ENCODE results near the gene TMEM9.

DNA sequence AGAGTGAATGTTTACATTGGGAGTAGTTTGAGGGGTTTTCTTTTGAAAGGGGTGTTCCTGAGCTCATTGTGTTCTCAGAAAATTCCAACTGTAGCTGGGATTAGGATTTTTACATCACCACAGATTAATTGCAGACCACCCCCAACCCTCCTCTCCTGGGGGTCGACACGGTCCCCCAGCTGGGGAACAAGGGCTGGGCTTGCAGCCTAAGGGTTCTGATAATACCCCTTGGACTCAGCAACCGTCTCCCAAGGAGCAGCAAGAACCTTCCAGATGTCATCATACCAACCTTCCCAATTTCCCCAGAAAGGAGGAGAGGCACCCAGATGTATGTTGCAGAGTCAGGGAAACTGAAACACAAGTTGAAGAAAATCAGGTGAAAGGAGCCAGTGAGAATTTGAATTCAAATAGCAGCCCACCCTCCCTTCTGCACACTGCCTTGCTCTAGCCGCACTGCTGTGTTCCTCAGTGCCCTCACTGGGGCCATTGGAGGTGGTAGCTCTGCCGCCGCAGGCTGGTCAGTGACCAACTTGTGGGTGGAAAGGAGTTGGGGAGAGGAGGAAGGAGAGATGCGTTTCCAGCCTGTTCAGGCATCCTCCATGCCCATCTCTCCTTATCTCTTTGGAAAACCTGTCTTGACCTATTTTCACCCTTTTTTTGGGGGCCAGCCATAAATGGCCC, 21.7 kb upstream of the TMEM9 start:
- TF ChIP-seq POLR2A (IDR thresholded peaks at IDR 0.05; ENCODE audit: low read length) (no peak), GATA1 (IDR thresholded peaks at IDR 0.05; ENCODE audit: low read depth, low read length) (no peak)
